Fibroblast of lung (primary cell): ENCODE data around the gene TMEM178B. TPM values are rescaled to one million over a fixed set of nuclear protein-coding genes. Genes with fewer than 3 reads are reported as not detected.

Source experiments
- DNase-seq, 2 donors: peaks; one replicate each; pipeline versions ENCODE4 v3.0.0 to v3.0.0-alpha.2; 2010; ENCODE audit warnings: low read depth in 2 of 2
- H2AFZ ChIP-seq: 2 replicates; pipeline ENCODE4 v1.5.1; 2012; ENCODE audit warnings: low read length, control low read depth, inconsistent platforms
- H3K27ac ChIP-seq: 2 replicates; pipeline ENCODE4 v1.5.1; 2011; ENCODE audit warnings: low read length, control low read depth; ENCODE audit not compliant: insufficient read depth
- H3K27me3 ChIP-seq: 2 replicates; pipeline ENCODE4 v1.5.1; 2011; ENCODE audit warnings: mild to moderate bottlenecking, low read length; ENCODE audit not compliant: control insufficient read depth, insufficient read depth
- H3K36me3 ChIP-seq: 2 replicates; pipeline ENCODE4 v1.5.1; 2011; ENCODE audit warnings: low read length; ENCODE audit not compliant: control insufficient read depth, insufficient read depth
- H3K4me1 ChIP-seq: 2 replicates; pipeline ENCODE4 v1.5.1; 2011; ENCODE audit warnings: low read length; ENCODE audit not compliant: control insufficient read depth, insufficient read depth; ENCODE audit errors: extremely low read depth
- H3K4me2 ChIP-seq: 2 replicates; pipeline ENCODE4 v1.5.1; 2011; ENCODE audit warnings: low read length, control low read depth; ENCODE audit not compliant: insufficient read depth; ENCODE audit errors: extremely low read depth
- H3K4me3 ChIP-seq, 4 experiments: fragments of 200-600 bp in 1 of 4; sonication (generic) in 1 of 4; replicated peaks in 1 of 4; 2 replicates each; pipeline ENCODE4 v1.5.1; 2011 to 2016; ENCODE audit warnings: low read length in 4 of 4, low read depth in 3 of 4, mild to moderate bottlenecking in 3 of 4, control low read depth in 2 of 4, inconsistent platforms in 1 of 4, mixed read lengths in 1 of 4; ENCODE audit not compliant: insufficient read depth in 1 of 4; ENCODE audit errors: control extremely low read depth in 1 of 4
- H3K79me2 ChIP-seq: 2 replicates; pipeline ENCODE4 v1.5.1; 2012; ENCODE audit warnings: mild to moderate bottlenecking, low read length, inconsistent platforms; ENCODE audit not compliant: control insufficient read depth, insufficient read depth
- H3K9ac ChIP-seq: 2 replicates; pipeline ENCODE4 v1.5.1; 2011; ENCODE audit warnings: mild to moderate bottlenecking, low read length, control low read depth; ENCODE audit not compliant: insufficient read depth
- H3K9me3 ChIP-seq: 2 replicates; pipeline ENCODE4 v1.5.1; 2012; ENCODE audit warnings: low read depth, low read length; ENCODE audit not compliant: control insufficient read depth, insufficient read depth
- H4K20me1 ChIP-seq: 2 replicates; pipeline ENCODE4 v1.5.1; 2011; ENCODE audit warnings: low read length; ENCODE audit not compliant: control insufficient read depth, insufficient read depth; ENCODE audit errors: extremely low read depth
- EZH2 ChIP-seq: IDR thresholded peaks from 2 replicates; pipeline ENCODE4 v1.5.1; 2012; ENCODE audit warnings: low read length, control low read depth, mild to moderate bottlenecking; ENCODE audit errors: missing control alignments
- polyA plus RNA-seq, 2 donors: library from polyadenylated mRNA; depleted of rRNA in 1 of 2; stranded (reverse) in 1 of 2; unstranded in 1 of 2; fragments of >200 nt; gene quantifications; 2 replicates each; pipeline ENCODE4 v1.2.1, GENCODE V29; 2011 to 2012; ENCODE audit warnings: missing spikeins in 1 of 2
- total RNA-seq: library from RNA; depleted of rRNA; stranded (reverse); fragments of >200 nt; gene quantifications from 2 replicates; pipeline ENCODE4 v1.2.1, GENCODE V29; 2014
- TF ChIP-seq, protein P1 (sequence below), 2 donors: IDR thresholded peaks in 1 of 2; conservative IDR thresholded peaks in 1 of 2; 1 replicate in 1 of 2; 2 replicates in 1 of 2; pipeline ENCODE4 v1.5.1; 2011 to 2012; ENCODE audit warnings: low read length in 2 of 2, control low read depth in 1 of 2, inconsistent platforms in 1 of 2, low read depth in 1 of 2, mild to moderate bottlenecking in 1 of 2

TMEM178B gene
- total and polyA plus RNA-seq, 2 donors (not counting 1 experiment from before 2014, with no cell fraction given): under 0.01 to 0.14 TPM

DNA sequence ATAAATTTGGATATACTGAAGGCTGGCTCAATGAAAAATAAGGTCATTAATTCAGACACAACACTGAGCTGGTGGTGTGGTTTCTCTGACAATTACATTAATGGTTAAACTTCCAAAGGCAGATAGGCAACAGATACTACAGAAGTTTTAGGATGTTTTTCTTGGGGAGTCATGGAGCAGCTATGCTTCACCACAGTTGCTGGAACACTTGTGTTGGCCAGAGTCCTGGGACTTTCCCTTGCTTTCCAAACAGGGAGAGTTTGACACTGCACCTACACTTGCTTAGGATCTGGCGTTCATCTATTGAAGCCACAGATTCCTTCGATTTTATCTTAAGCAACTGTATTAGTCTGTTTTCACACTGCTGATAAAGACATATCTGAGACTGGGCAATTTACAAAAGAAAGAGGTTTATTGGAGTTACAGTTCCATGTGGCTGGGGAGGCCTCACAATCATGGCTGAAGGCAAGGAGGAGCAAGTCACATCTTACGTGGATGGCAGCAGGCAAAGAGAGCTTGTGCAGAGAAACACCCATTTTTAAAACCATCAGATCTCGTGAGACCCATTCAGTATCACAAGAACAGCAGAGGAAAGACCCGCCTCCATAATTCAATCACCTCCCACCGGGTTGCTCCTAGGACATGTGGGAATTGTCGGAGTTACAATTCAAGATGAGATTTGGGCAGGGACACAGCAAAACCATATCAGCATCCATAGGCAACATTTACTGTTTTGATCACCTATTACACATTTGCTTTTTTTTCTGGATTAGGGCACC is 27.8 kb upstream of the TMEM178B start:
- Histone ChIP-seq H3K4me2 (no peak overlapping the region), H3K4me1 (no peaks in the 10 kb centered on the region), H3K36me3 (no peaks in the 10 kb centered on the region), H3K9ac (no peak overlapping the region), H3K9me3 (no peaks in the 10 kb centered on the region), H3K27me3 (no peaks in the 10 kb centered on the region), H2AFZ (no peak overlapping the region), H3K4me3 (no peak overlapping the region), H3K27ac (no peak overlapping the region), H4K20me1 (no peaks in the 10 kb centered on the region), H3K79me2 (no peaks in the 10 kb centered on the region)
- TF ChIP-seq, protein P1, sequence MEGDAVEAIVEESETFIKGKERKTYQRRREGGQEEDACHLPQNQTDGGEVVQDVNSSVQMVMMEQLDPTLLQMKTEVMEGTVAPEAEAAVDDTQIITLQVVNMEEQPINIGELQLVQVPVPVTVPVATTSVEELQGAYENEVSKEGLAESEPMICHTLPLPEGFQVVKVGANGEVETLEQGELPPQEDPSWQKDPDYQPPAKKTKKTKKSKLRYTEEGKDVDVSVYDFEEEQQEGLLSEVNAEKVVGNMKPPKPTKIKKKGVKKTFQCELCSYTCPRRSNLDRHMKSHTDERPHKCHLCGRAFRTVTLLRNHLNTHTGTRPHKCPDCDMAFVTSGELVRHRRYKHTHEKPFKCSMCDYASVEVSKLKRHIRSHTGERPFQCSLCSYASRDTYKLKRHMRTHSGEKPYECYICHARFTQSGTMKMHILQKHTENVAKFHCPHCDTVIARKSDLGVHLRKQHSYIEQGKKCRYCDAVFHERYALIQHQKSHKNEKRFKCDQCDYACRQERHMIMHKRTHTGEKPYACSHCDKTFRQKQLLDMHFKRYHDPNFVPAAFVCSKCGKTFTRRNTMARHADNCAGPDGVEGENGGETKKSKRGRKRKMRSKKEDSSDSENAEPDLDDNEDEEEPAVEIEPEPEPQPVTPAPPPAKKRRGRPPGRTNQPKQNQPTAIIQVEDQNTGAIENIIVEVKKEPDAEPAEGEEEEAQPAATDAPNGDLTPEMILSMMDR (conservative IDR thresholded peaks at IDR 0.05 in 1 of 2, IDR thresholded peaks at IDR 0.05 in 1 of 2; ENCODE audit: low read depth in 1 of 2, low read length in 2 of 2): no peak
- no peak for TF ChIP-seq EZH2
- DNase-seq: peak in 1 of 2 donors; percentile 75

DNA sequence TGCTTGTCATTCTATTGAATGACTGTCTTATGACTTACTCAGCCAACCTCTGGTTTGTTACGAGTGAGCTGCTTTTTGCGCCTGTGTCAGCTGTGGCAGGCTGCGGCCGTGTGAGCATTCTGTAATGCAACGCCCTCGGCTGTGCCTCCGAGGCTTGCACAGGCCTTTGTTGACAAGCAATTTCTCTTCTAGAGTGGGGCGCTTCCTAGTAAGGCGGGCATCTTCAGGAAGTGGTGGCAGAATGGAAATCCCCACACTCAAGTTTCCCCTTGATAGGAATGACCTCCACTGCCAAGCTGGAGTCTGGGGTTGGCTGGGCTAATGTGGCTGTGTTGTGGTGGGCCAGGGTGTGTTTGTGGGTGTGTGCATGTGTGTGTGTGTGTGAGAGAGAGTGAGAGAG is 20.2 kb upstream of the TMEM178B start:
- Histone ChIP-seq H3K36me3 (no peaks in the 10 kb centered on the region), H4K20me1 (no peaks in the 10 kb centered on the region), H3K79me2 (no peaks in the 10 kb centered on the region), H3K27ac (no peak overlapping the region), H3K9ac (no peak overlapping the region), H3K4me1 (no peaks in the 10 kb centered on the region), H2AFZ (no peak overlapping the region), H3K9me3 (no peaks in the 10 kb centered on the region), H3K4me3 (no peak overlapping the region), H3K4me2 (no peak overlapping the region), H3K27me3 (no peaks in the 10 kb centered on the region)
- TF ChIP-seq EZH2: no peak
- TF ChIP-seq, protein P1 (conservative IDR thresholded peaks at IDR 0.05 in 1 of 2, IDR thresholded peaks at IDR 0.05 in 1 of 2; ENCODE audit: low read depth in 1 of 2, low read length in 2 of 2): no peak
- no peak for DNase-seq

GRCh38 chr7:141055146-141055545 is 18.7 kb upstream of the TMEM178B start:
- no peak for TF ChIP-seq EZH2
- TF ChIP-seq, protein P1 (conservative IDR thresholded peaks at IDR 0.05 in 1 of 2, IDR thresholded peaks at IDR 0.05 in 1 of 2; ENCODE audit: low read depth in 1 of 2, low read length in 2 of 2): no peak
- no peaks in the 10 kb centered on the region for H3K79me2 ChIP-seq
- DNase-seq: no peak

More at GRCh38 chr7:141055146-141055545, 18.7 kb upstream of the TMEM178B start:
- no peak overlapping the region for H2AFZ ChIP-seq
- no peak overlapping the region for H3K27ac ChIP-seq
- no peaks in the 10 kb centered on the region for H3K9me3 ChIP-seq
- H3K4me2 ChIP-seq: no peak overlapping the region
- no peaks in the 10 kb centered on the region for H3K27me3 ChIP-seq
- no peaks in the 10 kb centered on the region for H4K20me1 ChIP-seq
- H3K4me3 ChIP-seq: no peak overlapping the region
- H3K4me1 ChIP-seq: no peaks in the 10 kb centered on the region
- no peaks in the 10 kb centered on the region for H3K36me3 ChIP-seq
- H3K9ac ChIP-seq: no peak overlapping the region
